Prostate gland (tissue), 2 donors: Measurements from ENCODE around the gene UCMA.

Experiments
- POLR2A ChIP-seq: fragments of 450-650 bp; IDR thresholded peaks from one replicate; pipeline ENCODE4 v1.6.1; 2016; ENCODE audit warnings: antibody characterized with exemption, mild to moderate bottlenecking
- POLR2AphosphoS5 ChIP-seq: sonication (generic); formaldehyde crosslinking; IDR thresholded peaks from one replicate; pipeline ENCODE4 v1.6.1; 2017; ENCODE audit warnings: antibody characterized with exemption
- TF ChIP-seq, protein P1 (sequence below), 4 experiments: fragments of 200-600 bp in 2 of 4; fragments of 450-650 bp in 2 of 4; sonication (generic) in 2 of 4; IDR thresholded peaks; 1 replicate in 3 of 4; 2 replicates in 1 of 4; pipeline ENCODE4 v1.5.1; 2016 to 2019; ENCODE audit warnings: antibody characterized with exemption in 4 of 4, mild to moderate bottlenecking in 2 of 4, moderate library complexity in 2 of 4

DNA sequence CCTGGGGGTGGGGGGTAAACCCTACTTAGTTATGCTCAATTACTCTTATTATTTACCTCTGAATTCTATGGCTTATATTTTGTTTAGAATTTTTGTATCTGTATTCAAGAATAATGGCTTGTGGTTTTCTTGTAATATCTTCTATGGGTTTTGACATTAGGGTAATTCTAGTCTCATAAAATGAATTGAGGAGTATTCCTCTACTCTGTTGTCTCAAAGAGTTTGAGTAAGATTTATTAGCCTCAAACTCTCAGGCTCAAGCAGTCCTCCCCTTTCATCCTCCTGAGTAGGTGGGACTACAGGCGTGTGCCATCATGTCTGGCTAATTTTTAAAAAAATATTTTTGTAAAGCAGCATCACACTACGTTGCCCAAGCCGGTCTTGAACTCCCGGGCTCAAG is 19.6 kb upstream of the UCMA start:
- TF ChIP-seq, protein P1, sequence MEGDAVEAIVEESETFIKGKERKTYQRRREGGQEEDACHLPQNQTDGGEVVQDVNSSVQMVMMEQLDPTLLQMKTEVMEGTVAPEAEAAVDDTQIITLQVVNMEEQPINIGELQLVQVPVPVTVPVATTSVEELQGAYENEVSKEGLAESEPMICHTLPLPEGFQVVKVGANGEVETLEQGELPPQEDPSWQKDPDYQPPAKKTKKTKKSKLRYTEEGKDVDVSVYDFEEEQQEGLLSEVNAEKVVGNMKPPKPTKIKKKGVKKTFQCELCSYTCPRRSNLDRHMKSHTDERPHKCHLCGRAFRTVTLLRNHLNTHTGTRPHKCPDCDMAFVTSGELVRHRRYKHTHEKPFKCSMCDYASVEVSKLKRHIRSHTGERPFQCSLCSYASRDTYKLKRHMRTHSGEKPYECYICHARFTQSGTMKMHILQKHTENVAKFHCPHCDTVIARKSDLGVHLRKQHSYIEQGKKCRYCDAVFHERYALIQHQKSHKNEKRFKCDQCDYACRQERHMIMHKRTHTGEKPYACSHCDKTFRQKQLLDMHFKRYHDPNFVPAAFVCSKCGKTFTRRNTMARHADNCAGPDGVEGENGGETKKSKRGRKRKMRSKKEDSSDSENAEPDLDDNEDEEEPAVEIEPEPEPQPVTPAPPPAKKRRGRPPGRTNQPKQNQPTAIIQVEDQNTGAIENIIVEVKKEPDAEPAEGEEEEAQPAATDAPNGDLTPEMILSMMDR (IDR thresholded peaks at IDR 0.05), result no peak
- TF ChIP-seq POLR2A, result no peak
- TF ChIP-seq POLR2AphosphoS5, result no peak
